ENCODE data around the gene RPAP2.
"Not testable (repeated sequence)": the region's sequence is repeated elsewhere in the genome, so short reads cannot be mapped to it uniquely, and the experiment has no call there.

Gene RPAP2

GRCh38 chr1:92323473-92324453 is 24.9 kb downstream of the RPAP2 start:
- no peak for DNase-seq

GRCh38 chr1:92324784-92325183 is 25.9 kb downstream of the RPAP2 start:
- no peak for DNase-seq

DNA sequence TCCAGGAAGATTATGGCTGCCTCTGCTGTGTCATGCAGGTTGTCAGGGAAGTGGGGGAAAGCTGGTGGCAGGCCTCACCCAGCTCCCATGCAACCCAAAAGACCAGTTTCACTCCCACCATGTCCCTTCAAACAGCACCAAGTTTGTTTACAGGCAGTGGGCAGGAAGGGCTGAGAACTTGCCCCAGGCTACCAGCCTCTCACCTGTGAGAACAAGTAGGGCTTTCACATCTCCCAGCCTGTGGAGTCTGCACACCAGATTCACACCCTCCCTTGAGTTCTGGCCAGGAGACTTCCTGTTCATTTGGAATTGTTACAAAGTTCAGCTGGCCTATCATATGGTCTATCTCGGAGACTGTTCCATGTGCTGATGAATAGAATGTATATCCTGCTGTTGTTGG is 27.8 kb downstream of the RPAP2 start:
- DNase-seq = no peak

DNA sequence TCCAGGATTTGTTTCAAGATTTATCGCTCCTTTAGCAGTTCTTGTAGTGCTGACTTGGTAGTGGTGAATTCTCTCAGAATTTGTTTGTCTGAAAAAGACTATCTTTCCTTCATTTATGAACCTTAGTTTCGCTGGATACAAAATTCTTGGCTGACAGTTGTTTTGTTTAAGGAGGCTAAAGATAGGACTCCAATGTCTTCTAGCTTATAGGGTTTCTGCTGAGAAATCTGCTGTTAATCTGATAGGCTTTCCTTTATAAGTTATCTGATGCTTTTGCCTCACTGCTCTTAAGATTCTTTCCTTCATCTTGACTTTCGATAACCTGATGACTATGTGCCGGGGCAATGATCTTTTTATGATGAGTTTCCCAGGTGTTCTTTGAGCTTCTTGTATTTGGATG is 28.9 kb downstream of the RPAP2 start:
- DNase-seq = no peak

- no peak for DNase-seq
Measured at GRCh38 chr1:92329347-92330129, 30.7 kb downstream of the RPAP2 start.

- DNase-seq = no peak
Measured at GRCh38 chr1:92333668-92334067, 34.8 kb downstream of the RPAP2 start.

- DNase-seq = no peak
Measured at GRCh38 chr1:92340154-92340553, 41.3 kb downstream of the RPAP2 start.

DNA sequence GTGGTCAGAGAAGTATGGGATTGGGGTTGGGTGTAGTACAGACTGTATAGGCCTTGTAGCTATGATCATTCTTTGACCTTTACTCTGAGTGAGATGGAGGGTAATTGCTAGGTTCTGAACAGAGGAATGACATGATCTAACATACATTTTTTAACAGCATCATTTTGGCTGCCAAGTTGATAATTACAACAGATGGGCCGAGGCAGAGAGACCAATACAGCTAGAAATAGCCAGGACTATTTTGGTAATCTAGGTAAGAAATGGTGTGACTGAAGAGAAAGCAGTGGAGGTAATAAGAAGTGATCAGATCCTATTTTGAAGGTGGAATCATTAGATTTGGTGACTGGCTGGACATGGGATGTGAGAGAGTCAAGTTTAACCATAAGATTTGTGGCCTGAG is 43.5 kb downstream of the RPAP2 start:
- no peak for DNase-seq

DNA sequence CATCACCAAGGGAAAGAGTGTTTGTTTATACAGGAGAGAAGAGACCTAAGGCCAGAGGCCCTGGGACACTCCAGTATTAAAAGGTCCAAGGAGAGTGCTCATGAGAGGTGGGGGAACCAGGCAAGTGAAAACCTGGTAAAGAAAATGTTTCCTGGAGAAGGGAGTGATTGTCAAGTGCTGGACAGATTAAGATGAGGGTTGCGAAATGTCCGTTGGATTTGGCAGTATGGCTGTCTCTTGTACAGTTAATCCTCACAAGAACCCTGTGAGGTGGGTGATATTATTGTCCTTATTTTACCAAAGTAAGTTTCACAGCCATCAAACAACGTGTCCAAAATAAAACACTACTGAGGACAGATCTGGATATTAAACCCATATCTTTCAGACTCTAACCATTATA is 44.2 kb downstream of the RPAP2 start:
- DNase-seq = no peak

- no peak for DNase-seq
Measured at GRCh38 chr1:92346866-92347640, 48.2 kb downstream of the RPAP2 start.

GRCh38 chr1:92352856-92353255 is 54.0 kb downstream of the RPAP2 start:
- DNase-seq = no peak

DNA sequence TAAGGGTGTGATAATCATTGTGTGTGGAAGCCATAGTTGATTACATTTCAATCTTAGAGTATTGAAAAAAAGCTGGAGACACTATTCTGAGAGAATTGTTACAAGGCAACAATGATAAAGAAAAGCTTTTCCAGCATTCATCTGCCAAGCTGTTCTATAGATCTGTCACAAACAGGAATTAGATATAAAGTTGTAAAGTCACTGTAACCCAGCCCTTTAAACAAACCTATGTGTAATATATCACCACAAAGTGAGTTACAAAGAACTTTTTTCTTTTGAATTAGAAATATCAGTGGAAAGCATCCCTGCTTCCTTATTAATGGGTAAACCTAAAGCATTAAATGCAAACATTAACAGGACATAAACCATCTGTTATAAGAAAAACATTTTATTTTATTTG is 55.4 kb downstream of the RPAP2 start:
- no peak for DNase-seq

- DNase-seq = no peak
Measured at GRCh38 chr1:92356956-92357355, 58.1 kb downstream of the RPAP2 start.

- not testable (repeated sequence) for DNase-seq
Measured at GRCh38 chr1:92359382-92359781, 60.5 kb downstream of the RPAP2 start.

DNA sequence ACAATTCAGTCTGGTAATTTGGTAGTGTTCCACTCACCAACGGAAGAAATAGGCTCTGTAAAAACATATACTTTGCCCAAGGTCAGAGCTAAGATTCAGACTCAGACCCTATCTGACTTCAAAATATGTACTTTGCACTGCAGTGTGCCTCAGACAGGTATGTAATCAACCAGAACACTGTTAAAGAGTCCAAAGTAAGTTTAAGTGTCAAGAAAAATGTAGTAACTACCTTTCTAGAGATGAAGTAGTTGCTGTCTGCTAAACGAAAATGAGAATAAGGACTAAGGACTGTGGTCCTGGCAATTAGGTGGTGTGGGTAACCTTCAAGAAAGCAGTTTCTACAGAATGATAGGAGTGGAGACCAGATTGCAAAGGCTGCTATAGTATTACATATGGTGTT is 61.1 kb downstream of the RPAP2 start:
- no peak for DNase-seq

DNA sequence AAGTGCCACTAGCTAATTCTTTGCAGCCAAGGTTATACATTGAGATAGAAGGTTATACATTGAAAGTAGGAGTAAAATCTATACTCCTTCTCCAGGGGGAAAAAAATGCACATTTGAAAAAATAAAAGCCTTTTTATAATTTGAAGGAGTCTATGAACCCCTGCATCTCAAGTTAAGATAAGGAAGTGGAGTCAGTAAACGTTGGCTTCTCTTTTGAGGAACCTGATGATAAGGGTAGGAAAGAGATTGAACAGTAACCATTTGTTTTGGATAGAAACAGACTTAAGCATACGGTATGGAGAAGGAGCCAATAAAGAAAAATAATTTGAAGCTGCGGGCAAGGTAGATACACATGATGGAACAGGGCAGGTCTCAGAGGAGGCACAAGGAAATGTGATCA is 64.1 kb downstream of the RPAP2 start:
- no peak for DNase-seq

DNA sequence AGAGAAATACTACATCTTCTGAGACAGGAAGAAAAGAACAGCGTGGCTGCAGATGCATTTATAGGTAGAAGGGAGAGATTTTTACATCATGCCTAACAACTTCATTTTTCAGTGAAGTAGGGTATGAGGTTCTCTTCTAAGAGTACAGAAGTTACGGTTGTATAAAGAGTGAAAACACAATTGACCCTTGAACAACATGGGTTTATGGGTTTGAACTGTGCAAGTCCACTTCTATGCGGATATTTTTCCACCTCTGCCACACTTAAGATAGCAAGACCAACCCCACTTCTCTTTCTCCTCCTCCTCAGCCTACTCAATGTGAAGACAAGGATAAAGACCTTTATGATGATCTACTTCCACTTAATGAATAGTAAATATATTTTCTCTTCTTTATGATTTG is 64.5 kb downstream of the RPAP2 start:
- DNase-seq = no peak

DNA sequence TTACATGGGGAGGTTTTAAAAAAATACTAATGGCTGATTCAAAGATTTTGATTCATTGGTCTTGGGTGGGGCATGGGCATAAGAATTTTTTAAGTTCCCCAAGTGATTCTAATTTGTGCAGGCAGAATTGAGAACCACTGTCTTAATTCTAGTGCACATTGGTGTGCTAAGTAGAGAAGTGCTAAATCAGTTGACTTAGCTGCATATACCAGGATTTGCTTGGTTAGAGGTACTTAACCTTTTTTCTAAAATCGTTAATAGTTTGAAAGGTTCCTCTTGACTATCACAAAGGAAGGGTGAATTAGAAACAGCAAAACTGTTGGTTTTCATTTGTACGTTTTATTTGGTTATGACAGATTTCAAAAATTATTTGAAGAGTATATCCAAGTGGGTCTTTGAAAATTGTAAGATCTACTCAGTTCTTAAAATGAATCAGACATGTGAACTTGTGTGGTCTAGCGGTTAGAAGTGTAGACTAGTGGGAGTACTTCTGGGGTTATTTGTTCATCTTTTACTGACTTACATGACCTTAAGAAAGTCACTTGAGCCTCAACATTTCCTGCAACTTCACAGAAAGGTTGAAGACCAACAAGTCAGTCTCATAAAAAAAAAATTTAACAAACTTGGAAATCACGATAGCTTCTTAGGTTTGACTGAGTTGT is 66.7 kb downstream of the RPAP2 start:
- DNase-seq = no peak

- DNase-seq = no peak
Measured at GRCh38 chr1:92366040-92366395, 67.2 kb downstream of the RPAP2 start.

DNA sequence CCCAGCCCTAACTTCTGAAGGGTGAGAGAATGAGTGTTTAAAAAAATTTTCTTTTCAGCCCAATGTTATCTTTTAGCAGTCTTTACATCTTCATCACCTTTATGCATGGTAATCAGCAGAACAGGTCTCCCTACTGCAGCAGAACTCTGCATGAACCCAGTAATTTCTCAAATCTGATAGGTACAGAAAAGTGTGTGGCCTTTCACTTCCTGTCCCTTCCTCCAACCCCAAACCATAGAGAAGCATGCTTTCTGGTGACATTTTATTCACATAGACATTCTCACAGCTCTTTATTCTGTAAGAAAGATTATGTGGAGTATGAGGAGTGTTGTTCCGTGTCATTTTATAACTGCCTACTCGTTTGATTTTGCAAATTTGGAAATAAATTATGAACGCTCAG is 68.6 kb downstream of the RPAP2 start:
- no peak for DNase-seq

GRCh38 chr1:92372164-92372563 is 73.3 kb downstream of the RPAP2 start:
- no peak for DNase-seq

GRCh38 chr1:92374223-92374622 is 75.4 kb downstream of the RPAP2 start:
- no peak for DNase-seq

DNA sequence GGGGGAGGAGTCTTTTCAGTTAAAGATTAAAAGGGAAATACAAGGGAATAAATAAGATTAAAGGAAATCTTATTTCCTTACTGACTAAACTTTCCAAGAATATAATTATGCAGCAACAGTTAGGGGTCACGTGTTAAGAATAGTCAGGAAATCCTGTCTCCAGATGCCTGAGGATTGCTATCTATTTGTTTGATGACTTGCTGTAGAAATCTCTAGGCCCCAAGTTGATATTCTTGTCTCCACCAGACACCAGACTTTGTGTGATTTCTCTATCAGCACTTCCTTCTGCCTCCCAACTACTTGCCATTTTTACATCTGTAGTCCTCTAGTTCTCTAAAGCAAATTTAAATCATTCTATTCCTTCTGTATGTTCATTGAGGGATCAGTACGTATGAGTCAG is 77.5 kb downstream of the RPAP2 start:
- no peak for DNase-seq
